ENCODE measurements around the gene AKAP6.

Gene AKAP6

DNA sequence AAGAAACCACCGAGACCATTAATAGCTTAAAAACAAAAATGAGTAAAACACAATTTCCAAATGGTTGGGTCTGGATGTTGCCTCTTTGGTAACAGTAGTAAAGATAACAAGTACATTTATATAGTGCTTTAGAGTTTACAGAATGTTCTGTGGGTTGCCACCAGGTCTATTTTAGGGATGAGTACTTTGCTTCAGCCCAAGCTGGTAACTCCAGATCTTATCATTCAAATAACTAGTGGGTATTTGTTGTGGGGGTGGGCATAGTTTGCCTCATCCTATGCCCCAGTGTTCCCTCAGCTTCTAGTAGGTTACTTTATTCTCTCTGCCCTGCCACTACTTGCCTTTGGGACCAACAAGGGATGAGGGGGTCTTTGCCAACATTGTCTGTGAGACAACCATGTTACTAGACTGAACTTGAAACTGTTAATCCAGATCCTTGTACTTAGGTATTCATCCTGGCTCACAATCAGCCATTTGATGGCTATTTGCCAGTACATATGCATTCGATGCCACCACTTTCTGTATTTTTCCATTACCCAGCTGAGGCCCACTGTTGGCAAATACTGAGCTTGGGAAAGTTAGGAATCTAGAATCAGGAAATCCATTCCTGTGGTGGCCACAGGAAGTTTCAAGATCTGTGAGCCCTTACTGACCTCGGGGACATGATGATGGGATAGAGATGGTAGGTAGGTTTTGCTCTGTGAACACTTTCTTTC lies 17.6 kb upstream of the AKAP6 start:
- no peak for TF ChIP-seq SPI1 (IDR thresholded peaks at IDR 0.05; ENCODE audit: low read depth, low read length)
- TF ChIP-seq POLR2A (IDR thresholded peaks at IDR 0.05; ENCODE audit: low read depth, low read length): no peak
- no peak for TF ChIP-seq TAF1 (IDR thresholded peaks at IDR 0.05; ENCODE audit: low read depth, low read length)
- TF ChIP-seq POU2F2 (IDR thresholded peaks at IDR 0.05; ENCODE audit: low read depth, low read length): no peak
- TF ChIP-seq POLR2AphosphoS5 (IDR thresholded peaks at IDR 0.05; ENCODE audit: low read depth, low read length): no peak
- TF ChIP-seq PAX5 (IDR thresholded peaks at IDR 0.05; ENCODE audit: insufficient read depth, low read length, severe bottlenecking): no peak
- FAIRE-seq: no peak
- no peak for DNase-seq (ENCODE audit: insufficient read length, low spot score)

DNA sequence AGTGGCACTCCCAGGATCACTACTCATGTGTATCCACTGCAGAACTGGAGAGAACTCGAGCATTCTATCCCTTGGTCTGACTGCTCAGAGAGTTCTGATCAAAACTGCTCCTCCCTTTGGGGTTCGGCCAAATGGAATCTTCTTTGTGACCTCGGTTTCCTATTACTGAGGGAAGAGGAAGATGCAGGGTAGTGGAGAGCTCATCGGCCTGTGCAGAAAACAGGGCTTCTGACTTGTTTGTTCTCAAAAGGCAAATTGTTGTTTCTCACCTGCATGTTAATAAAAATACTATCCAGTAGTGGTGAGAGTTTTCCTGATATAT lies 17.1 kb upstream of the AKAP6 start:
- FAIRE-seq (no peak), DNase-seq (ENCODE audit: insufficient read length, low spot score) (no peak)
- TF ChIP-seq SPI1 (IDR thresholded peaks at IDR 0.05; ENCODE audit: low read depth, low read length) (no peak), POLR2AphosphoS5 (IDR thresholded peaks at IDR 0.05; ENCODE audit: low read depth, low read length) (no peak), TAF1 (IDR thresholded peaks at IDR 0.05; ENCODE audit: low read depth, low read length) (no peak), PAX5 (IDR thresholded peaks at IDR 0.05; ENCODE audit: insufficient read depth, low read length, severe bottlenecking) (no peak), POU2F2 (IDR thresholded peaks at IDR 0.05; ENCODE audit: low read depth, low read length) (no peak)

DNA sequence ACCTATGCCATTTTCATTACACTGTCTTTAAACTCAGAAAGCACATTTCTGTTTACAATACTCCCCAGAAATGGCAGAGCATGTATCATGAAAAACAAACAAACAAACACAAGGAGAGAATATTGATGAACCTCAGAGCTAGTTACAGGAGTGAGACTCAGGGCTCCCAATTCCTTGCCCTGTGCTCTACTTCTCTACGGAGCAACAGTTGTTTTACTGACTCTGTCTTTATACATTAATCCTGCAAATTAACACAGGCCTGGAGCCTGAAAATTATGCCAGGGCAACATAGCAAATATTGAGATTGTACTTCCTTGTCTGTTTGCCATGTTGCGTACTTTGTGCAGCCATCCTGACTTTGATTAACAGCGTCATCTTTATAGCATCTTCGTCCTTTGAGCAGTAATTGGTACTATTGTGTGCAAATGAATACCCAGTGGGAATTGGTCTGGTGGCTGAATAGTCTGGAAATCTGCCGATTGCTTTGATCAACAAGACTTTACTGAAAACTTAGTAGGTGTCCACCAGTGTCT lies 15.2 kb upstream of the AKAP6 start:
- TF ChIP-seq TAF1 (IDR thresholded peaks at IDR 0.05; ENCODE audit: low read depth, low read length) (no peak), PAX5 (IDR thresholded peaks at IDR 0.05; ENCODE audit: insufficient read depth, low read length, severe bottlenecking) (no peak), POLR2AphosphoS5 (IDR thresholded peaks at IDR 0.05; ENCODE audit: low read depth, low read length) (no peak), SPI1 (IDR thresholded peaks at IDR 0.05; ENCODE audit: low read depth, low read length) (no peak), POU2F2 (IDR thresholded peaks at IDR 0.05; ENCODE audit: low read depth, low read length) (no peak), POLR2A (IDR thresholded peaks at IDR 0.05; ENCODE audit: low read depth, low read length) (no peak)
- DNase-seq (ENCODE audit: insufficient read length, low spot score): no peak
- FAIRE-seq: no peak

DNA sequence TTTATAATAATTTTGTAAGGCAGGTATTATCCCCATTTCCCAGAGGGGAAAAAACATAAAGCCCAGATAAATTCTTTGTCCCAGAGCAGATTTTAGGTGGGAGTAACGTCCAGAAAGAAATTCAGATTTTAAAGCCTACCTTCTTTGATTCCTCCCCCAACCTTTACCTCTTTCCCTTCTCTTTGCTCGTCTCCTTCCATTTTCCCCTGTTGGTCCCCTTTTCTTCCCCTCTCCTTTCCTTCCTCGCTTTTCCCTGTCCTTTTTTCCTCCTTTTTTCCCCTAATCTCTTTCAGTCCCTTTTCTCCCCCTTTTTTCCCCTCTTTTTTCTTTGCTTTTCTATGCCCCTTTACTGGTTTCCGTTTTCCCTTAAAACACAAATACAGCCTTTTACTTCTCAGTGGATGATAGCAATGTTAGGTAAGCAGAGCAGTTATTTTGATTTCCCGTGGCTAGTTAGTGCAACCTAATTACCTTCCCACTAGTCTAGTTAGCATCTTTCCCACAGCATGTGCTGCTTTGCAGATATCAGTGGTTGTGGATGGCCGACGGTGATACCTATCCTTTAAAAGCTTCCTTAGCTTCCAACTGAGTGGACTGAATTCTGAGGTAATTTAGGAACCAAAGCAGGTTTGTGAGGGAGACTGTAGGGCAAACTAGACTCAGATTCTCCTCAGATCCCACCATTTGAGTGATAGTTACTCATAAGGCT lies 10.9 kb upstream of the AKAP6 start:
- no peak for DNase-seq (ENCODE audit: insufficient read length, low spot score)
- no peak for FAIRE-seq
- TF ChIP-seq SPI1 (IDR thresholded peaks at IDR 0.05; ENCODE audit: low read depth, low read length): no peak
- no peak for TF ChIP-seq POLR2A (IDR thresholded peaks at IDR 0.05; ENCODE audit: low read depth, low read length)
- no peak for TF ChIP-seq POLR2AphosphoS5 (IDR thresholded peaks at IDR 0.05; ENCODE audit: low read depth, low read length)
- no peak for TF ChIP-seq PAX5 (IDR thresholded peaks at IDR 0.05; ENCODE audit: insufficient read depth, low read length, severe bottlenecking)

DNA sequence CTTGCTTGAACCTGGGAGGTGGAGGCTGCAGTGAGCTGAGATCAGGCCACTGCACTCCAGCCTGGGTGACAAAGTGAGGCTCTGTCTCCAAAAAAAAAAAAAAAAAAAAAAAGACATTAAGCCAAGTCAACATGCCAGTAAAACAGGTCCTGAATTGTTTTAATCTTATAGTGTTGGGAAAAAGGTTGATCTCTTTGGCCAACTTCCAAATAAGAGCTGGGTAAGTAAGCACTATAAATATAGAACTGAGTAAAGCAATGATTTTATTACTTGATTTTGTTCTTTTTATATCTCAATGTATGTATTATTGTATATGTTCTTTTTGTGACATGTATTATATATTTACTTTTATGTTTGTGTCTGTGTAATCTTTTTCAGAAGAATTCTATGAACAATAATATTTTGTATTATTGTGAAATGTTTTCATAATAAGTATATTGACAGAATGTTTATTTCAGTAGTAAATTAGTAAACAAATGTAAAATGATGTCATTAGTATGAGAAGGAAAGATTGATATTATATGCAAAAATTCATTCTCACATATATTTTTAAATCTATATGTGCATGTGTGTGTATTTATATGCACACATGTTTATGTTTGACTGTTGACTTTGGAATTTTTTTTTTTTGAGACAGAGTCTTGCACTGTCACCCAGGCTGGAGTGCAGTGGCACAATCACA lies 9.6 kb upstream of the AKAP6 start:
- DNase-seq (ENCODE audit: insufficient read length, low spot score): no peak
- TF ChIP-seq TAF1 (IDR thresholded peaks at IDR 0.05; ENCODE audit: low read depth, low read length) (no peak), POU2F2 (IDR thresholded peaks at IDR 0.05; ENCODE audit: low read depth, low read length) (no peak), SPI1 (IDR thresholded peaks at IDR 0.05; ENCODE audit: low read depth, low read length) (no peak)
- no peak for FAIRE-seq

DNA sequence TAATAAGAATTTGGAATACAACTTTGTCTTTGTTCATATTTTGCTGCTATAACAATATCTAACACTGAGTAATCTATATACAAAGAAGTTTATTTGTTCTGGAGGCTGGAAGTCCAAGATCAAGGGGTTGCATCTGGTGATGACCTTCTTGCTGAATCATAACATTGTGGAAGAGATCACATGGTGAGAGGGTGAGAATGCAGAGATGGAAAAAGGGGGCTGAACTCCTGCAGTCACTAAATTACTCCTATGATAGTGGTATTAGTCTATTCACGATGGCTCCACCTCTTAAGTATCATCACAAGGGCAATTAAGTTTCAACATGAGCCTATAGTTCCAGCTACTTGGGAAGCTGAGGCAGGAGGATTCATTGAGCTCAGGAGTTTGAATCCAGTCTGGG lies 4.5 kb upstream of the AKAP6 start:
- DNase-seq (ENCODE audit: insufficient read length, low spot score): no peak
- no peak for TF ChIP-seq TAF1 (IDR thresholded peaks at IDR 0.05; ENCODE audit: low read depth, low read length)
- TF ChIP-seq POLR2A (IDR thresholded peaks at IDR 0.05; ENCODE audit: low read depth, low read length): no peak
- TF ChIP-seq POLR2AphosphoS5 (IDR thresholded peaks at IDR 0.05; ENCODE audit: low read depth, low read length): no peak
- TF ChIP-seq PAX5 (IDR thresholded peaks at IDR 0.05; ENCODE audit: insufficient read depth, low read length, severe bottlenecking): no peak
- no peak for TF ChIP-seq POU2F2 (IDR thresholded peaks at IDR 0.05; ENCODE audit: low read depth, low read length)
- no peak for TF ChIP-seq SPI1 (IDR thresholded peaks at IDR 0.05; ENCODE audit: low read depth, low read length)
- FAIRE-seq: no peak

DNA sequence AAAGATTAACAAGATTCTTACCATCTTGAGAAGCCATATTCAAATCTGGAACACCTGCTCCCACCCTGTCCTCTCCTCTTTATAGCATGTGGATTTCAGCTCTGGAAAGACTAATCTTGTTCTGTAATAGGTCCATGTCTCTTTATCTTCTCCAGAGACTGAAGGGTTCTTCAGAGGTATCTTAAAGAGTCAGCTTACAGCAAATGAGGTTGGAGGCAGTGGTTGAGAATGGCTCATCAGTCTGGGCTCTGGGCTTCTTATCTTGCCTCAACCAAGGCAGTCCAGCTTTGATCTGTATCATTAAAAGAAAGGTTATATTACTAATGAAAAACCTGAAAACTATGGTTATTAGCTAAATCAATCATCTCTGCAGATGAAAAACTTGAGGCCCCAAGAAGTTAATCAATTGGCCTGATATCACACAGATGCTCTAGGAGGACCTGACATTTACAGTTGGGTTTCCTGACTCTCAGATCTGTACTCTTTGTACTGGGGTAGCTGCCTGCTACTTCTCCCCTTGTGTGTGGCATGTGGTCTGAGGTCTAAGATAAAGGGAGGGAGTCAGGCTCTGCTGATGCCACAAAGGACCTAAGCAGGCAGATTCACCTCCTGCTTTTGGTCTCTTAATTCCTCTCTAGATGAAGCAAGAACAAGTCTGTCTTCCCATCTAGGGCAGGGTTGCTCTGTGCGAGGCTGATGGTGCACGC lies 1.7 kb upstream of the AKAP6 start:
- no peak for DNase-seq (ENCODE audit: insufficient read length, low spot score)
- FAIRE-seq: no peak
- TF ChIP-seq POLR2AphosphoS5 (IDR thresholded peaks at IDR 0.05; ENCODE audit: low read depth, low read length) (no peak), POU2F2 (IDR thresholded peaks at IDR 0.05; ENCODE audit: low read depth, low read length) (no peak), PAX5 (IDR thresholded peaks at IDR 0.05; ENCODE audit: insufficient read depth, low read length, severe bottlenecking) (no peak), TAF1 (IDR thresholded peaks at IDR 0.05; ENCODE audit: low read depth, low read length) (no peak), POLR2A (IDR thresholded peaks at IDR 0.05; ENCODE audit: low read depth, low read length) (no peak), SPI1 (IDR thresholded peaks at IDR 0.05; ENCODE audit: low read depth, low read length) (no peak)

DNA sequence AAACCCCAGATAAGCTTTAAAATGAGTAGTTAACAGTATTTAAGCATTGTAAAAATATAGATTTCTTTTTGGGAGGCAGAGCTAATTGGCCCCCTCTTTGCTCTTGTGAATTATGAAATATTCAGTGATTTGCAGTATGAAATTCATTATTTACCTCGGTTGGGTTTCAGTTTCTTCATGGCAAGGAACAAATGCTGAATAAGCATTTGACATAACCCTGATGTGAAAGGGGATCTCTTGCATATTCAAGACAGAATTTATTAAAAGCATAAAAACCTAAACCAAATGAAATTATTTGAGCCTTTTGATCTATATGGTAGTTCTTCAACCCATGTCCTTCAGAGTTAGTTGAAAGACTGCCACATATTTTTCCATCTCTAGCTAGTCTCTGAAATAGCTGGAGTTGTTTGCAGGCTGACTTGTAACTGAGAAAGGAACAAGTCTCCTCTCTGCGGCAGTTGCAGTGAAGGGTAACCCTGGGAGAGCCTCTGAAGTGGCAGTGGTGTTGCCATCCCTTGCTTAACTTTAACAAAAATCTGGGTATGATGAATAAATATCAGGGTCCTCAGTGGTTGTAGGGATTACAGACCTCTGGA lies 690 bp downstream of the AKAP6 start:
- DNase-seq (ENCODE audit: insufficient read length, low spot score) (no peak), FAIRE-seq (no peak)
- TF ChIP-seq SPI1 (IDR thresholded peaks at IDR 0.05; ENCODE audit: low read depth, low read length): no peak
- TF ChIP-seq TAF1 (IDR thresholded peaks at IDR 0.05; ENCODE audit: low read depth, low read length): no peak
- no peak for TF ChIP-seq PAX5 (IDR thresholded peaks at IDR 0.05; ENCODE audit: insufficient read depth, low read length, severe bottlenecking)
- TF ChIP-seq POLR2AphosphoS5 (IDR thresholded peaks at IDR 0.05; ENCODE audit: low read depth, low read length): no peak
- no peak for TF ChIP-seq POLR2A (IDR thresholded peaks at IDR 0.05; ENCODE audit: low read depth, low read length)
- no peak for TF ChIP-seq POU2F2 (IDR thresholded peaks at IDR 0.05; ENCODE audit: low read depth, low read length)

Measured in GM12891 (cell line).